Superior temporal gyrus (tissue), 1 donor: ENCODE data around the gene KRTAP10-2.
"Not testable (repeated sequence)": the region's sequence is repeated elsewhere in the genome, so short reads cannot be mapped to it uniquely, and the experiment has no call there.

Experiments
- DNase-seq: peaks from one replicate; pipeline ENCODE4 v3.0.0-alpha.2; 2016; ENCODE audit errors: extremely low spot score

KRTAP10-2 gene, protein sequence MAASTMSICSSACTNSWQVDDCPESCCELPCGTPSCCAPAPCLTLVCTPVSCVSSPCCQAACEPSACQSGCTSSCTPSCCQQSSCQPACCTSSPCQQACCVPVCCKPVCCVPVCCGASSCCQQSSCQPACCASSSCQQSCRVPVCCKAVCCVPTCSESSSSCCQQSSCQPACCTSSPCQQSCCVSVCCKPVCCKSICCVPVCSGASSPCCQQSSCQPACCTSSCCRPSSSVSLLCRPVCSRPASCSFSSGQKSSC

DNA sequence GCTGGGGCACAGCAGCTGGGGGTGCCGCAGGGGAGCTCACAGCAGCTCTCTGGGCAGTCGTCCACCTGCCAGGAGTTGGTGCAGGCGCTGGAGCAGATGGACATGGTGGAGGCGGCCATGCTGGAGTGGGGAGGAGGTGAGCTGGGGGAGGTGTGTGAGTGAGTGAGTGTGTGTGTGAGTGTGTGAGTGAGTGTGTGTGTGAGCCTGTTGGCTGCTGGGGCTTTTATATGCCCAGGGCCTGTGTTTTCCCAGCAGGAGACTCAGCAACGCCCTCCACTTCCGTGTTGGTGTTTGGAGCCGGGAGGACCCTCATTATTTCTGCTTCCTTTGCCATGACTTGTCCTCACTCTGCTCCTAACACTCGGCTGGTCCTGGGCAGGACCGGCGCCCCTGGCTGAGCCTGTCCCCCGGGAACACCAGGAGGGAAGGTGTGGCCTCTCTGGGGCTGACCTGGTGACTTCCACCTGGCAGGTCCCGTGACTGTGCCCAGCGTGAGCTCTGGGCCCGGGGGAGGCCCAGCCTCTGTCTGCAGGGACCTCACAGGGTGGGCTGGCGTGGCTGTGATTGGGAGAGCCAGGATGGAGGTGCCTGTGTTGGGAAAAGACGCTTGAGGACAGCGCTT, at the start of gene KRTAP10-2:
Gene KRTAP10-2 (minus strand): TSS at position 166 of the 622 bp plus-strand sequence. CDS start 47 bp downstream, at position 119.
- DNase-seq = no peak

DNA sequence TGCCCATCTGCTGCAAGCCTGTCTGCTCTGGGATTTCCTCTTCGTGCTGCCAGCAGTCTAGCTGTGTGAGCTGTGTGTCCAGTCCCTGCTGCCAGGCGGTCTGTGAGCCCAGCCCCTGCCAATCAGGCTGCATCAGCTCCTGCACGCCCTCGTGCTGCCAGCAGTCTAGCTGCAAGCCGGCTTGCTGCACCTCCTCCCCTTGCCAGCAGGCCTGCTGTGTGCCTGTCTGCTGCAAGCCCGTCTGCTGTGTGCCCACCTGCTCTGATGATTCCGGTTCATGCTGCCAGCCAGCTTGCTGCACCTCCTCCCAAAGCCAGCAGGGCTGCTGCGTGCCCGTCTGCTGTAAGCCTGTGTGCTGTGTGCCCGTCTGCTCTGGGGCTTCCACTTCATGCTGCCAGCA, 49.8 kb upstream of the KRTAP10-2 start:
- DNase-seq = not testable (repeated sequence)

DNA sequence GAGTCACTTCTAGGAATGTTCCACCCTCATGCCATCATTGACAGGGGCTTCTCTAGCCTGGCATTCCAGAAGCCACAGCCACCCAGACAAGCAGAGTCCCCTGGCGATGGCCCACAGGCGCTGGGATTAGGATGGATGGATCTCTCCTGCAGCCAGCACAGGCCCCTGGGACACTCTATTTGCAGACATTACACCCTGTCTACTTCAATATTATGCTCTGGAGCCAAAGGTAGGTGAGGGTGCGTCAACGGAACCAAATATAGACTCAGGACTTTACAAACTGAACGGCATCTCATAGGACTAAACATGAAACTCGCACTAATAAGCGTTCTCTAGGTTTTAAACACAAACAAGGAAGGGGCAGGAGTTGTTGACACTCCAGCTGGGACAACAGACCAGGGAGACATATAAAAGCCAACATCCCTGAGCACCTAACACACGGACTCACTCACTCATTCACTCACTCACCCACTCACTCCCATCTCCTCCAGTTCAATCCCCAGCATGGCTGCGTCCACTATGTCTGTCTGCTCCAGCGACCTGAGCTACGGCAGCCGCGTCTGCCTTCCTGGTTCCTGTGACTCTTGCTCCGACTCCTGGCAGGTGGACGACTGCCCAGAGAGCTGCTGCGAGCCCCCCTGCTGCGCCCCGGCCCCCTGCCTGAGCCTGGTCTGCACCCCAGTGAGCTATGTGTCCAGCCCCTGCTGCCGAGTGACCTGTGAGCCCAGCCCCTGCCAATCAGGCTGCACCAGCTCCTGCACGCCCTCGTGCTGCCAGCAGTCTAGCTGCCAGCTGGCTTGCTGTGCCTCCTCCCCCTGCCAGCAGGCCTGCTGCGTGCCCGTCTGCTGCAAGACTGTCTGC, 49.0 kb upstream of the KRTAP10-2 start, which contains the start of gene KRTAP10-7:
Gene KRTAP10-7 (plus strand): TSS at position 480 of the 861 bp plus-strand sequence. CDS start 25 bp downstream, at position 505.
- DNase-seq = not testable (repeated sequence)

DNA sequence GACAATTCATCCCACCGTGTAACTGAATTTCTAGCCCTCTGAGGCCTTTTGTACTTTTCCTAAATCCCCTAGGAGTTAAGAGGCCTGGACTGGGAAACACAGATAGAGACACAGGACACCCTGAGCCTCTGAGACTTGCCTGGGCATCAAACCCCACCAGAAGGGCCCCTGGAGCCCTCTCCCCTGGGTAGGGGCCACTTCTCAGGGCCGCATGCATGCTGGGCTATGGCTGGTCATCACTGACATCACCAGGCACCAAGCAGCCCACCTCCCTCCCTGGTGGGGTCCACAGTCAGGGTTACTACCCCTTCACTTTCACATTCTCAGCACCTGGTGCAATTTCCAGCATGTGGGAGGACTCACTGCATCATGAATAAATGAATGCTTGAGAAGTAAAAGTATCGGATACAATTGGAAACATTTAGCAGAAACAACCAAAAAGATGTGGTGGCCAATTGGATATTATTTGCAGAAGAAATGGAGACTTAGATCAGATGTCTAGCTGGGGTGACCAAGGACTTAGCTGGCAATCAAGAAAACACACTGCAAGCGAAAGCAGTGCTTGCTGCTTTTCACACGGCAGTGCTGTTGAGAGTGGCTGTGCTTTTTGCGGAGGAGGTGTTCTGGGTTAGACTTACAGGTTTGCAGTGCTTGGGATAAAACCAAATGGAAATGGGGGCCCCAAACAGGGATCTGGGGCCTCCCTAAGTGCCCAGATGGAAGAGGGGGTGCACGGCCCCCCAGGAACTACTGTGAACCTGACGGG, 48.1 kb upstream of the KRTAP10-2 start:
- DNase-seq = no peak

DNA sequence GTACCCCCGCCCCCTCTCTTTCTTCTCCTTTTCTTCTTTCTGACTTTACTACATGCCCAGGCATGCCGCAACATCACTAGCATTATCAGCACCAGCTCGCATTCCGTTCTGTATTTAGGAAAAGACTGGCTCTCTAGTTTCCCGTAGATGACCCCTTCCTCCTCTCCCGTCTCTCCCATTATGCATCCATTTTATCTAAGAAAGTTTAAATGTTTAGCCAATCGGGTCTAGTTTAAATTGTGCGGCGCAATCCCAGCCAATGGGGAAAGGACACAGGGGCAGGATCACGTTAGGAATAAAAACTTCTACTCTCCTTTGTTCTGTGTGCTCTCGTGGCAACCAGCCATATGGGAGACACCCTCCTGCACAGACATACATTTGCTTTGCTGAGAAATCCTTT, 46.8 kb upstream of the KRTAP10-2 start:
- no peak for DNase-seq

DNA sequence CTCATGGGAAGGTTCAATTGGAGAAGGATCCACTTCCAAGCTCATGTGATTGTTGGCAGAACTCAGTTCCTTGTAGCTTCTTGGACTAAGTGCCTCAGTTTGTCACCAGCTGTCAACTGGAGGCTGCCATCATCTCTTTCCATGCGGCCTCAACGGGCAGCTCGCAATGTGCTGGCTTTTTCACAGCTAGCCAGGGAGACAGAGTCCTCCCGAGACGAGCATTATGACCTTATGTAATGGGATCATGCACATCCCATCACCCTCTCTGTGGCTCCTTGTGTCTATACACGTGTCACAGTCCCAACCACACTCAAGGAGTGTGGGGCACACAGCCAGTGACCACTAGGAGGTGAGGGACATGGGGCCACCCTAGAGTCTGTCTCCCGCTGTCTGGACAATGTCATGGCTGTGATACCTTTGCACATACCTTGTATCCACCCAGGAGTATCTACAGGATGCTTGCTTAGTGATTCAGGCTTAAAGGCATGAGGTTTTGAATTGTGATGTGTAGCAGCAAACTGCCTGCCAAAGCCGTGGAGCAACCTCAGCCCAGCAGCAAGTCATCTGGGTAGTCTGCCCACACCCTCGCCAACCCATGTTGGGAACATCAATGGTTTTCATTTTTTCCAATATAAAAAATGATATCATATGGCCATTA, 44.9 kb upstream of the KRTAP10-2 start:
- DNase-seq = no peak

DNA sequence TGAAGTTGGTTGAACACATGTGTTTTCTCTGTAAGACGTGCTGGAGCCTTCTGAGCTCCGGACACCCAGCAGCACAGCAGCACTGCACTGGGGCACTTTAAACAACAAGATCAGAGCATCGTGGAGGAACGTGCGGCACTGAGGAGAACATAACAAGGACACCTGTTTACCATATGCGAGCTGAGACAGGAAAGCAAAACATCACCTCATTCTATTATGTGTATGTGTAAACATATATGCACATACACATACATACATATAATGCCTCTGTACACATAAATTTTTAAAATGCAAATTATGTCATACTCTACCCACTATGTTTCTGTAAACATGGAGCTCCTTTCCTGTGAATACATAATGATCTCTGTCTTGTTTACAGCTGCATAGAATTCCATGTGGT, 44.2 kb upstream of the KRTAP10-2 start:
- DNase-seq = no peak

DNA sequence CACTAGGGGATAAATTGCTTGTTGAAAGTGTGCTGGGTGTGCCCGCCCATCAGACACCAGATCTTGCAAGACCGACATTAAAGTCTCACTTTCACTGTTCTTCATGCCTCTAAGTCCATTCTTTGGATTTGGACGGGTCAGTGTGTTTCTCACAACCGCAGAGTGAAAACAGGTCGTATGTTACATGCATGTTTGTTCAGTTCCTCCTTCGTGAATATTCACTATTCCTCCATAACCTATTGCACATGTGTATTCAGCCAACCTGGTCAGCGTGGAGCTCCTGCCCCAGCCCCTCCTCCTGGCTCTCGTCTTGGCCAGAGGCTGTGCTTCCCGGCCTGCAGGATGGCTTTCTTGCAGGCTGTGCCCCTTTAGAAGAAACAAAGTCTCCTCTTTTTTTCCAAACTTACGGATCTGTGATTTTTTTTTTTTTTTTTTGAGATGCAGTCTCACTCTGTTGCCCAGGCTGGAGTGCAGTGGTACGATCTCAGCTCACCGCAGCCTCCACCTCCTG, 43.2 kb upstream of the KRTAP10-2 start:
- DNase-seq = no peak

DNA sequence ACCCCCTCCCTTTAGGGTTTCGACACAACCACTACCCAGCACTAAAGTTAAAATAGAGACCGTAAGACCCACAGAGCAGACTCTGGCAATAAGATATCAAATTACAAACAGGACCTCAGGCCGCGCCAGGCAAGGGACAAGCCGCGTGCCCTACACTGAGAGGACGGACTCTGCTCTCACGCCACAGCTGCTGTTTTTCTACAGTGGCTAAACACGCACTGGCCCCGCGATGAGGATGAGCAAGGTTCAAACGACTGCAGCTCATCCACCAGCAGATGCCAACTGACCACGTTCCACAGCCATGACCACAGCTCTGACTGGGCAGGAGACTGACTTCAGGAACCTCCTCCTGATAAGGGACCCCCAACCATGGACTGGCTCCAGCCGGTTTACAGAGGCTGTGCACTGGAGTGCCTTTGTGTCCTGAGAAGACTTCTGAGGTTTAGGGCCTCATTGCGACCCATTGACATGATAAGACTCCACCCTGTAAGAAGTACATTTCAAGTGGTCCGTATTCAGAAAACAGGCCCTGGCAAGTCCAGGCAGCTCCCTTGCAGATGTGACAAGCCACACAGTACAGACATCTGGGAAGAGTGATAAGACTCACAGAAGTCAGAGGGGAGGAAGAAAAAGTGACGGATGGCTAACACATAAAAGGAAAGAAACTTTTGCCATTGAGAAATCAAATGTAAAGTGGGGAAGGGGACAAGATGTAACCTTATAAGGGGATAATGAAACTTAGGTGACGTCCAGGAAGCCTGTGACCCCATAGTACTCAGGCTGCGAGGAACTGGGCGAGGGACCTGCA, 42.5 kb upstream of the KRTAP10-2 start:
- DNase-seq = no peak

DNA sequence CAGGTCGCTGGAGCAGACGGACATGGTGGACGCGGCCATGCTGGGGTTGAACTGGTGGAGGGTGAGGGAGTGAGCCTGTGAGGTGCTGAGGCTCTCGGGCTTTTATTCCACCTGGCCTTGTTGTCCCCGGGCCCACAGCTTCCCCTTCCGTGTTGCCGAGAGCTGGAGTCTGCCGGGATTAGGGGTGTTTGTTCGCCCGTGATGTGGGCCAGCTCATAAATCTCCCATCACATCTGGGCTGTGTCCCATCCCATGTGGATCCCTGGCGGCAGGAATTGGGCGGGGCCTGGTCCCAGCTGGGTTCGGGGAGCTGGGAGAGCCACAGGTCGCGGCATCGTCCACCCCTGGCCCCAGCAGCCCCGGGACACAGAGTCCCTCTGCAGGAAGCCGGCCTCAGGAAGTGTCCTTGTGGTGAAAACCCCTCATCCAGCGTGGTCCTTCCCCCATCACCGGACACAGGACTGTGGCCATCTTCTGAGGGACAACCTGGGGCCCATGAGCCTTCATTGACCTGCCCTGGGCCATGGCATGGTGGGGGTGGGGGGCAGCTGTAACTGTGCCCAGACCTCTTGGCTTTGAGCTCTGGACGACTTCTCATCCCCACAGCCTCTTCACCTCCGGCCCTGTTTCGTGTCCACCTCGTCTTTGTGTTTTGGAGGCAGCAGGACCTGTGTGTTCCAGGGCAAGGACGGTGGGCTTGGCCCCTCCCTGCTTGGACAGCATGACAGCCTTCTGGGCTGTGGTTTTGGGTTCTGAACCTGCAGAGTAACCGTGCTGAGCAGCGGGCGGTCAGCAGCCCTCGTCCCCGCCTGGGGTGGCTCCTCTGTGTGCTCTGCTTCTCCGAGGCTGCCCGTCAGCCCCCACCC, 41.4 kb upstream of the KRTAP10-2 start, which contains the start of gene KRTAP10-6:
Gene KRTAP10-6 (minus strand): TSS at position 60 of the 866 bp plus-strand sequence. CDS start 21 bp downstream, at position 39.
- no peak for DNase-seq

DNA sequence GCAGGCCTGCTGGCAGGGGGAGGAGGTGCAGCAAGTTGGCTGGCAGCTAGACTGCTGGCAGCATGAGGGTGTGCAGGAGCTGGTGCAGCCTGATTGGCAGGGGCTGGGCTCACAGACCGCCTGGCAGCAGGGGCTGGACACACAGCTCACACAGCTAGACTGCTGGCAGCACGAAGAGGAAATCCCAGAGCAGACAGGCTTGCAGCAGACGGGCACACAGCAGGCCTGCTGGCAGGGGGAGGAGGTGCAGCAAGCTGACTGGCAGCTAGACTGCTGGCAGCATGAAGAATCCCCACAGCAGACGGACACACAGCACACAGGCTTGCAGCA, 40.5 kb upstream of the KRTAP10-2 start:
- DNase-seq = not testable (repeated sequence)

DNA sequence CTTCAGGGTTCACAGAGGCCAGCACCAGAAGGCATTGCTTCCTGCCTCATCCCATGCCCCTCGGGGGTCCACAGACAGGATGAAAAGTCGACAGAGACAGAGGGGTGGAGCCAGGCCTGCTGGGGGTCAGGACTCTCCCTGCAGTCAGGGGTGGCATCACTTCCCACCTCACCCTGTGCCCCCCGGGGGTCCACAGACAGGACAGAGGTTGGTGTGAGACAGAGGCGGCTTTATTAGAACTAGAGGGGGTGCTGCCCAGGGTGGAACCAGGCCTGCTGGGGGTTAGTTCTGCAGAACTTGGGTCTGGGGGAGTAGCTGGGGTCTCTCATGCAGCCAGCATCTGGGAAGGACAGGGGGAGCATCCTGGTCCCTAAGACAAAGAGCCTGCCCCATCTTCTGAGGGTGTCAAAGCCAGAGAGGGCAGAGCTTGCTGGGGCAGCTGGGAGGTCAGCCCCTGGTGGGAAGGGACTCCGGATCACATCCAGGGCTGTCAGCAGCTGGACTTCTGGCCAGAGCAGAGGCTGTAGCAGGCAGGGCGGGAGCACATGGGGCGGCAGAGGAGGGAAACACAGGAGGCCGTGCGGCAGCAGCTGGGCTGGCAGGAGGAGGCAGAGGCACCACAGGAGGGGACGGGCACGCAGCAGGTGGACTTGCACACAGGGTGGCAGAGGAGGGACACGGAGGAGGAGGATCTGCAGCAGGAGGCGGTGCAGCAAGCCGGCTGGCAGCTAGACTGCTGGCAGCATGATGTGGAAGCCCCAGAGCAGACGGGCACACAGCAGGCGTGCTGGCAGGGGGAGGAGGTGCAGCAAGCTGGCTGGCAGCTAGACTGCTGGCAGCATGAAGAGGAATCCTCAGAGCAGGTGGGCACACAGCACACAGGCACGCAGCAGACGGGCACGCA, 39.8 kb upstream of the KRTAP10-2 start:
- DNase-seq = not testable (repeated sequence)

DNA sequence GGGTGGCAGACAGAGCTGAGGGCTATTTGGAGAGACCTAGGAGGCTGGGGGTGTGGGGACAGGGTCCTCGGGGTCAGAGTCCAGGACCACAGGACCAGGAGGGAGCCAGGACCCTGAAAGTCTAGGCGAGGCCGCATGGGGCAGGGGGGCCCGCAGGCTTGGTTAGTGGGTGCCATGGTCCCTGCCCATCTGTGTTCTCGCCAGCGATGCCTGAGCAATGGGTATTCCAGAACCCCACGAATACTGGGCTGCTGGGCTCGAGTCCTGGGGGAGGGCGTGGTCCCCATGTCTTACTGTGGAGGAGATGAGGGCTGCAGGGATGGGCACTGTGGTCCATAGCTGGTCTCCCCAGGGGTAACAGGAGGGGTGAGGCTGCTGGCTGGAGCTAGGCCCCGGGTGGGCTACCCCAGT, 39.0 kb upstream of the KRTAP10-2 start:
- DNase-seq = no peak

DNA sequence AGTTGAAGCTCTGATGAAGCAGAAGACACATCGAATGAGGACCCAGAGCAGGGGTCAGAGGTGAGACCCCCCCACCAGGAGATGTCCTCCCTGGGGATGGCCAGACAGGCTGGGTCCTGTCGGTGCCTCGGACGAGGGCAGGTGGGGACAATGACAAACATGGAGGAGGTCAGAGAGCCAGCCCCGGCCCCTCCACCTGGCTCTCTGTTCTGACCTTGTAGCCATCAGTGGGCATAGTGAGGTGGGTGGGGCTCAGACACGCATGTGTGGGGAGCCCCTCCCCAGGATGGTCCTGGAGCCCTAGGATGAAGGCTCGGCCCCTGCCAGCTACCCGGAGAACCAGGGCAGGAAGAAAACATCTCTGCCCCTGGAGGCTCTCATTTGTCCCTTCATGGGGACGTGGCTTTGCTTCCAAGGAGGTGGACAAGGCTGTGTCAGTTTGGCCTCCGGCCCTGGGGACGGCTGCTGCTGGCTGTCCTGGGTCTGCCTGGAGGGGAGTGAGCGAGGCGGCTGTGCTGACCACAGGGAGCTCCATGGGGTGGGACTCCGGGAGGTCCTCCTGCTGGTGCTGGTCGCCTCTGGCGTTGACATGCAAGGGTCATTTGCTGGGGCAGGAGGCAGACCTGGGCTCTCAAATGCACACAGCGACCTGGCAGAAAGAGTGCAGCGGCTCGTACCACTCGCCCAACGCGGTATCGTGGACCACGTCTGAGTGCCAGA, 38.4 kb upstream of the KRTAP10-2 start:
- no peak for DNase-seq

DNA sequence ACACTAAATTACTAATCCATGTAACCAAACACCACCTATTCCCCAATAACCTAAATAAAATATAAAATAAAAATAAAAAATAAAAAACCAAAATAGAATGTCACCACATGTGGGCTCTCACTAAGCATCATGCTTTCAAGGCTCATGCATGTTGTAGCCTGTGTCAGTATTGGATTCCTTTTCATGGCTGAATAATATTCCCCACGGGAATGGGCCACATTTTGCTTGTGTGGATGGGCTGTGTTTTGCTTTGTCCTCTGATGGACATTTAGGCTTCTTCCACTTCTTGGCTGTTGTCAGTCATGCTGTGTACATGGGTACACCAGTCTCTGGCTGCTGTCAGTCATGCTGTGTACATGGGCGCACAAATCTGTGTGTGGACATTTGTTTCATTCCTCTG, 37.8 kb upstream of the KRTAP10-2 start:
- DNase-seq = no peak

DNA sequence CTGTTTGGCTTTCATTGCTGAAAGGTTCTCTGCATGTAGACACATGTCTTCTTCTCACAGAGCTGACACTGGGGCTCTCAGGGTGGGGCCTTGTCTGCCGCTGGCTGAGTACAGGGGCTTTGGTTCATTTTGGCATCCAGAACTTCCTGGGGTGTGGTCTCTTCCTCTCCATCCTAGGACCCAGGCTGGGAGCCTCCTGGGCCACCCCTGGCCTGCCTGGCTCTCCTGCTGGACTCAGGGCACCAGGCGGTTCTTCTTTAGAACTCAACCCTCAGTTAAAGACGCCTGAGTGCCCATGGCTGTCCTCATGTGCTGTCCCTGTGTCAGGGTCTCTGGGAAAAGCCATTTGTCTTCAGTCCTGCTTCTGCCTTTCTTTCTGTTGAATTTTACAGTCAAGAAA, 34.6 kb upstream of the KRTAP10-2 start:
- no peak for DNase-seq

DNA sequence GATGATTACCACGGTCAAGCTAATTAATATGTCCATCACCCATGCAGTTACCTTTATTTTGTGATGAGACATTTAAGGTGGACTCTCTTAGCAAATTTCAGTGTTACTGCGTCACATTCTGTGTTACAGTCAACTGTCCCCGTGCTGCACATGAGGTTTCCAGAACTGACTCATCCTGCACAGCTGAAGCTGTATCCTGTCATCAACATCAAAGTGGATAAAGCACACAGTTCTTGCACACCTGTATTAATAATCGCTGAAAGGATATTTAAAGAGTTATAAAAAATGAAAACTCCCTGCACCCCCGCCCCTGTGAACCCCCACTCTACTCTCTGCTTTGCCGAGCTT, 32.5 kb upstream of the KRTAP10-2 start:
- DNase-seq = no peak
